IPS DF 6.9 (cell line): ENCODE results near the gene PHF12.

Experiments used
- DNase-seq: peaks from one replicate; pipeline ENCODE4 v3.0.0-alpha.2; 2013; ENCODE audit warnings: low read depth, low spot score
- H3K27ac ChIP-seq: one replicate; pipeline ENCODE4 v1.5.1; 2013; ENCODE audit warnings: low read length, control low read depth
- H3K27me3 ChIP-seq: 2 replicates; pipeline ENCODE4 v1.6.1; 2013; ENCODE audit warnings: mild to moderate bottlenecking, low read length; ENCODE audit not compliant: control insufficient read depth, insufficient read depth
- H3K36me3 ChIP-seq: 2 replicates; pipeline ENCODE4 v1.6.1; 2013; ENCODE audit warnings: low read length; ENCODE audit not compliant: control insufficient read depth, insufficient read depth
- H3K4me1 ChIP-seq: 2 replicates; pipeline ENCODE4 v1.6.1; 2013; ENCODE audit warnings: low read length; ENCODE audit not compliant: control insufficient read depth, insufficient read depth
- H3K4me3 ChIP-seq: 2 replicates; pipeline ENCODE4 v1.5.1; 2013; ENCODE audit warnings: mild to moderate bottlenecking, low read length
- H3K9me3 ChIP-seq: 2 replicates; pipeline ENCODE4 v1.6.1; 2013; ENCODE audit warnings: low read length, inconsistent platforms; ENCODE audit not compliant: control insufficient read depth, insufficient read depth
- WGBS: extraction: QIAGEN DNeasy Blood & Tissue Kit; methylation state at CpG from one replicate; pipeline ENCODE4 v1.1.7; 2013; ENCODE audit warnings: mixed read lengths, missing lambda C conversion rate; ENCODE audit not compliant: insufficient read length, insufficient coverage; 5-methylcytosine and 5-hydroxymethylcytosine counted together

The PHF12 gene

DNA sequence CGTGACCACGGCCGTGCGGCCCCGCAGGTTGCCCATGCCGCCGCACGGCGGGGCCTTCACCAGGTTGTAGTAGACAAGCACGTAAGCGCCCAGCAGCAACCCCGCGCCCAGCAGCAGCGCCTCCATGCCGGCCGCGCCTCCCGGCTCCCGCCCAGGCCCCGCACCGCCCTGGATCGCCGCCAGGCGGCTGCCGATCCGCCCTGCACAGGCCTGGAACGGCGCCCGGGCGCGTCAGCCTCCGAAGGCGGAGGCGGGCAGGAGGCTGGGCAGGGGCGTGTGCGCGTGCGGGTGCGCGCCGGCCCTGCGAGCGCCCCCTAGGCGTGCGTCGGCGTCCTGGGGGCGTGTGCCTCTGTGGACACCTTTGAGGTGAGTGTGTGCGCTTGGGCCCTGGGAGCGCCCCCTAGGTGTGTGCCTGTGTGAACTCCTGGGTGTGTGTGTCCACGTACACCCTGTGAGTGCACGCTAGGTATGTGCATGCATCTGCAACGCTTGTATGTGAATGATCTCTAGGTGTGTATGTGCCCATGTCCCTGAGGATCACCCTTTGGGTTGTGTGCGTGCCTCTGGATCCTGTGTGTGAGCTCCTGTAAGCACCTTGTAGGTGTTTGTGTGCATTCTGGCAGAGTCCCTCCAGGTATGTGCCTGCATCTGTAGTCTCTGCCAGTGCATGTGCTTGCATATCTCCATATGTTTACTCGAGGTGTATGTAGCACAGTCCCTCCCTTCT lies 48.3 kb downstream of the PHF12 start, which contains the start of gene DHRS13:
TSS of gene DHRS13 (minus strand) at position 261 of the 727 bp plus-strand sequence. CDS start at position 126, 135 bp downstream.
- no peak within 1 kb of the TSS for H3K27ac ChIP-seq
- no peaks in the 10 kb centered on the region for H3K27me3 ChIP-seq
- peaks cover 19% of the 10 kb centered on the region for H3K36me3 ChIP-seq
- peak within 1 kb of the TSS; percentile 81 for H3K4me3 ChIP-seq
- no peaks in the 10 kb centered on the region for H3K9me3 ChIP-seq
- no CpG with 5 or more reads among the region's 55 CpGs for WGBS
- peak; percentile 91 for DNase-seq
- H3K4me1 ChIP-seq: peaks cover 3% of the 10 kb centered on the region; the same call in 1 of the 2 replicates

DNA sequence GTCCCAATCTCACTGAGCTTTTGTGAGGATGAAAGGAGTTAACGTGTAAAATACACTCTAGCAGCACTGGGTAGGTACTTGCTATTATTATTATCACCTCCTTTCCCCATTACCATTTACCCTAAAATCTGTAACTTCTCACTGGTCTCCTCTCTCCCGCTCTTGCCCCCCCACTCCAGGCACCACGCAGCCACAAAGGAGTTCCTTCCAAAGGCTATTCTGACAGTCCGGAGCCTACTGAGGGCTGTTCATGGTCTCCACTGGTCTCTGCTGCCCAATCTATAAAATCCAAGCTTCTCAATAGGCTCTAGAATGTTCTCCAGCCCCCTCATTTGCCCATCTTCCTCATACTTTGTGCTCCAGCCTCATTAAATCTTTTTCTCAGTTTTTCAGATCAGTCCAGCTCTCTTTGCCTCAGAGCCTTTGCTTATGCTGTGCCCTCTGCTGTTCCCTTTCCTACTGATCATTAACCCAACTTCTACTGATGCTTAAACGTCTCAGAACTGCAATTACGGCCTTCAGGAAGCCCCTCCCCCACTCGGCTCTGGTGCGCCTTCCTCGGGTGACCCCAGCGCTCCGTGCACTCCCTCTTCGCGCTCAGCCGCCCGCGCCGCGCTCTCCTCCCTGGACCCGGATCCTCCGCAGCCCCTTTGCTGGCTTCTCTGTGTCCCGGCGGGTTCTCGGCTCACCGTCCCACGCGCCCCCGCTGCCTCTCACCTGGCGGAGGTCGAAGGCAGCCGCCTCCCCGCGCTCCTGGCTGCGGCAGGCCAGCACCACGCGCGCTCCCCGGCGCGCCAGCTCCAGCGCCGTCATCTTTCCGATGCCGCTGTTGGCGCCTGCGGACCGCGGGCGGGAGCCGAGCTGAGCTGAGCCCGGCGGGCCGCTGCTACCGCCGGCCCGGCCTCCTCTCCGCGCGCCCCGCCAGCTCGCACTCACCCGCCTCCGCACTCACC lies 49.2 kb downstream of the PHF12 start:
- Histone ChIP-seq H3K4me1 (peaks cover 3% of the 10 kb centered on the region; the same call in 1 of the 2 replicates), H3K36me3 (peaks cover 17% of the 10 kb centered on the region), H3K27me3 (no peaks in the 10 kb centered on the region), H3K27ac (no peak overlapping the region), H3K4me3 (peak overlapping the region; percentile 81), H3K9me3 (no peaks in the 10 kb centered on the region)
- no peak for DNase-seq
- no CpG with 5 or more reads among the region's 62 CpGs for WGBS

- peaks cover 3% of the 10 kb centered on the region; the same call in 1 of the 2 replicates for H3K4me1 ChIP-seq
- no CpG with 5 or more reads among the region's 24 CpGs for WGBS
- no peak overlapping the region for H3K4me3 ChIP-seq
- no peaks in the 10 kb centered on the region for H3K9me3 ChIP-seq
- no peak overlapping the region for H3K27ac ChIP-seq
- peaks cover 7% of the 10 kb centered on the region; the same call in 1 of the 2 replicates for H3K36me3 ChIP-seq
- no peaks in the 10 kb centered on the region for H3K27me3 ChIP-seq
- DNase-seq: no peak
Observed at GRCh38 chr17:28900986-28901726, 50.2 kb downstream of the PHF12 start.

- no peak overlapping the region for H3K27ac ChIP-seq
Observed at GRCh38 chr17:28899212-28899815, 52.0 kb downstream of the PHF12 start.

DNA sequence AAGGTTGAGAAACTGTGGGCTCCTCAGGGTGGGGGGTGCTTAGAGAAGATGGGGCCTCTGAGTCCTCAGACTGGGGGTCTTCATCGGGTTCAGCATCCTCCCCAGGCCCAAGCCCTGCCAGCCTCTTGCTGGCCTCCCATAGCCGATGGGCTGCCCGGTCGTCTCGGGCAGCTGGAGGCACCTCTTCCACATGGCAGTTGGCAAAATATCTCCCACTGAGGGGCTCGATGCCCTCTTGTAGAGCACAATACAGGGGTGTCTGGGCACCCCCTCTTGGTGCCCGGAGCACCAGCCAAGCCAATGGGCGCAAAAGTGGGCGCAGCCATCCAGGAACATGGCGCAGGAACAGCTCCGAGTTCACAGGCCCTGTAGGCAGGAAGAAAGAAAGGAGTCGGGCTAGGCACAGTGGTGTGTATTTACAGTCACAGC lies 52.8 kb downstream of the PHF12 start:
- Histone ChIP-seq H3K27me3 (no peaks in the 10 kb centered on the region), H3K27ac (no peak overlapping the region), H3K4me3 (no peak overlapping the region), H3K4me1 (peaks cover 5% of the 10 kb centered on the region), H3K36me3 (peaks cover 5% of the 10 kb centered on the region; the same call in 1 of the 2 replicates), H3K9me3 (no peaks in the 10 kb centered on the region)
- WGBS: no CpG with 5 or more reads among the region's 12 CpGs
- DNase-seq: no peak

More at GRCh38 chr17:28899212-28899815, 52.0 kb downstream of the PHF12 start:
- Histone ChIP-seq H3K9me3 (no peaks in the 10 kb centered on the region), H3K27me3 (no peaks in the 10 kb centered on the region), H3K4me3 (no peak overlapping the region), H3K4me1 (peaks cover 5% of the 10 kb centered on the region), H3K36me3 (peaks cover 5% of the 10 kb centered on the region; the same call in 1 of the 2 replicates)
- no CpG with 5 or more reads among the region's 5 CpGs for WGBS
- no peak for DNase-seq

DNA sequence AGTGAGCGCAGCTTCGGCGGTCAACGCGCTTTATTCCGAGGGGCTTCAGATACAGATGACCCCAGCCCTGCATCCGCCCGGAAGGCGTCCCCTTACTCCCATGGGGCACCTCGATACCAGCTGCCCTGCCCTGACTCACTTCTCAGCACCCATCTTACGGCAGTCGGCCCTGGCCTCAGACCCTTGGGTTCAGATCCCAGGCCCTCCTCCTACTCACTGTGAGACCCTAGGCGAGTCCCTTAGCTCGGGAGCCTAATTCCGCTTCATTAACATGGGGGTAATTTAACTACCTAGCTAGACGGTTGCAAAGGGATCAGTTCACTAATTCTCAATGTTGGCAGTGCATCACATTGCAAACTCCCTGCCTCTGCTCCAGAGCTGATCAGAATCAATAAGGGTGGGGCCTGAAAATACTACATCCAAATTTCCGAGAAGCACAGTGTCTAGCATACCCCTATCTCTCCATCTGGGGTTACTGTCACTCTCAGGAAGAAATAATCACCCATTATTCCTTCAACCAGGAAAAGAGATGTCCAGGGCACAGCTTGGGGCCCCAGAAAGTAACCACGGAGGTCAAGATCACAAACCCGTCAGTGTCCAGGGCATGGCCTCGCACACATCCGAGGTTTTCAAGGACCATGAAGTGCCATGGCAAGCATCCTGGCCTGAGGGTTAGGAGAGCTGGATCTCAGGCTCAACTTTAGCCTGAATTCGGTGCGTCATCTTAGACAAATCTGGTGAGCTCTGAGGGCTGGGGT lies 53.4 kb downstream of the PHF12 start:
- no peak for DNase-seq
- H3K27ac ChIP-seq: no peak overlapping the region
- no CpG with 5 or more reads among the region's 23 CpGs for whole genome bisulfite sequencing
- H3K9me3 ChIP-seq: no peaks in the 10 kb centered on the region
- peak overlapping the region; percentile 86; the same call in 1 of the 2 replicates for H3K4me3 ChIP-seq
- peaks cover 5% of the 10 kb centered on the region; the same call in 1 of the 2 replicates for H3K36me3 ChIP-seq
- H3K4me1 ChIP-seq: peaks cover 5% of the 10 kb centered on the region
- no peaks in the 10 kb centered on the region for H3K27me3 ChIP-seq

- peaks cover 5% of the 10 kb centered on the region for H3K4me1 ChIP-seq
- WGBS: no CpG with 5 or more reads among the region's 73 CpGs
- H3K9me3 ChIP-seq: no peaks in the 10 kb centered on the region
- no peak for DNase-seq
- H3K4me3 ChIP-seq: peak within 1 kb of the TSS; percentile 86
- peaks cover 3% of the 10 kb centered on the region; the same call in 1 of the 2 replicates for H3K36me3 ChIP-seq
- H3K27me3 ChIP-seq: no peaks in the 10 kb centered on the region
- H3K27ac ChIP-seq: no peak within 1 kb of the TSS
Observed at GRCh38 chr17:28896884-28897768, 54.2 kb downstream of the PHF12 start, which contains the start of gene FLOT2. Gene FLOT2 (minus strand): TSS chr17:28897733. CDS start chr17:28897574, 159 bp downstream.

GRCh38 chr17:28896491-28896883 lies 54.8 kb downstream of the PHF12 start:
- Histone ChIP-seq H3K36me3 (peaks cover 3% of the 10 kb centered on the region; the same call in 1 of the 2 replicates), H3K4me3 (peak overlapping the region; percentile 86; the same call in 1 of the 2 replicates), H3K27me3 (no peaks in the 10 kb centered on the region), H3K27ac (no peak overlapping the region), H3K4me1 (peaks cover 5% of the 10 kb centered on the region), H3K9me3 (no peaks in the 10 kb centered on the region)
- WGBS: no CpG with 5 or more reads among the region's 5 CpGs
- no peak for DNase-seq
